ENCODE measurements around the gene SUPT16H.
"Not testable (repeated sequence)": the region's sequence is repeated elsewhere in the genome, so short reads cannot be mapped to it uniquely, and the experiment has no call there.

Gene SUPT16H

GRCh38 chr14:21383848-21384493 lies at the start of gene SUPT16H:
Gene SUPT16H, minus strand, starts transcription at chr14:21384019. Its CDS starts 92 bp downstream, at chr14:21383927.
- in situ Hi-C loops (cut with MboI; ENCODE audit: low sequenced_read_pairs), result no loop called here

DNA sequence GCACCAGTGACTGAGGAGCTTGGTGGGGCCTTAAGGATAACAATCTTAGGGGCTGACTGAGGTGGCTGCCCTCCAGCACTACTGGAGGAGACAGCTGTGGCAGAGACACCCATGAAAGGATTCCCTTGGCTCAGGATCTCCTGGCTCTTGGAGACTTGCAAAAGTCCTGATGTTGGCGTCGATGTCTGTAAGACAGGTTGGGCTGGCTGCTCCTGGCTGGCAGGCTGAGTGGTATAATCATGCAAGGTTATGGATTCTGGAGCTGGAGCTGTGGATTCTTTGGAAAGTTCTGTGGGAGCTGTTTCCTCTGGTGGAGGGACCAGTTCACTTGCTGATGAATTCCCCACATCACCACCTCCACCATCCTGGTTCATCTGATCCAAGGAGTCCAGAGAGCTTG lies 47.3 kb upstream of the SUPT16H start:
- in situ Hi-C loops (cut with MboI; ENCODE audit: low sequenced_read_pairs), result no loop called here

DNA sequence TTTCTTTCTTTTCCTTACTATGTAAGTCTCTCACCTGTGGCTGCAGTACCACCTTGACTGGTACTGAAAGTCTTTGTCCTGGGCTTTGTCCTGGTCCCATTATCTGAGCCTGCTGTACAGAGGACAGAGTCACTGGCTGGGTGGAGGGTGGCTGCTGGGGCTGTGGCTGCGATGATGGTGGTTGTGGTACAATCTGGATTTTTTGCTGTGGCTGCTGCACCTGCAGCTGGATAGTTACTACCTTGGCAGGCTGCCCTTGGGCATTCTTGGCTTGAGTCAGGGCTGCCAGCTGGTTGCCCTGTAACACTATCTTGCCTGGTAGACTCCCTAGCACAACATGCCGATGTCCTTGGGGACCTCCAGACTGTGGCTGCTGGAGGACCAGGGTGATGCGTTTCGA lies 45.1 kb upstream of the SUPT16H start:
- in situ Hi-C loops (cut with MboI; ENCODE audit: low sequenced_read_pairs), result no loop called here

DNA sequence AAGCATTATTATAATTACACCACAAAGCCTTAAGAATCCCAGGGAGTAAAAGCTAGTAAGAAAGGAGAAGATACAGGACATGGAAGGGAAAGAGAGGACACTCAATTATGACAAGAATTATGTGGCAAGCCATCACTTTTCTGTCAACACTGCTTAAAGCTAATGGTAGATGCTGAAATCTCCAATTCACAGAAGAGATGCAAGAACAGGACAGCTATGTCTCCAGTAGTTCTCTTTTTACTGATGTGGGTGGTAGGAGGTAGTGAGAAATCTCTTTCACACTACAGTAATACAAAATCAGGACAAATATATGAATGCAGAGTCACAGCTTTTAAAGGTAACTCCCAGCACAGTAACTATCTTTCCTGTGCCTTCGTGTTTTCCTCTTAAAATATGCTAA lies 42.9 kb upstream of the SUPT16H start:
- in situ Hi-C loops (cut with MboI; ENCODE audit: low sequenced_read_pairs), result no loop called here

DNA sequence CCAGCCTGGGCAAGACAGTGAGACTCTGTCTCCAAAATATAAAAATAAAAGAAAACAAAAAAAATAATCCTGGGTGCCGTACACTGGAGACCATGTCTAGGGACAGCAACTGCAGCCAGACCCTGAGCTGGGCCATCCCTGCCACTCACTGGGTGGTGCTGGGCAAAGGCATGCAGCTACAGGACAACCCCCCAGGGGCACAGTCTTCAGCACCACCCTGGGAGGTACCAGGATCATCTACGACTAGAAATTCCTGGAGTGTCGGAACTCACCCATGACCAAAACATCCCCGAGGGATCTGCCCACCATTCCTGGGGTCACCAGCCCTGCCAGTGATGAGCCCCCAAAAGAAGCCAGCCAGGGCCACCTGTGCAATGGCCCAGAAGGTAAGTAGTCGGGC lies 35.7 kb upstream of the SUPT16H start:
- in situ Hi-C loops (cut with MboI; ENCODE audit: low sequenced_read_pairs), result no loop called here

GRCh38 chr14:21415329-21415728 lies 31.5 kb upstream of the SUPT16H start:
- in situ Hi-C loops (cut with MboI; ENCODE audit: low sequenced_read_pairs), result no loop called here

DNA sequence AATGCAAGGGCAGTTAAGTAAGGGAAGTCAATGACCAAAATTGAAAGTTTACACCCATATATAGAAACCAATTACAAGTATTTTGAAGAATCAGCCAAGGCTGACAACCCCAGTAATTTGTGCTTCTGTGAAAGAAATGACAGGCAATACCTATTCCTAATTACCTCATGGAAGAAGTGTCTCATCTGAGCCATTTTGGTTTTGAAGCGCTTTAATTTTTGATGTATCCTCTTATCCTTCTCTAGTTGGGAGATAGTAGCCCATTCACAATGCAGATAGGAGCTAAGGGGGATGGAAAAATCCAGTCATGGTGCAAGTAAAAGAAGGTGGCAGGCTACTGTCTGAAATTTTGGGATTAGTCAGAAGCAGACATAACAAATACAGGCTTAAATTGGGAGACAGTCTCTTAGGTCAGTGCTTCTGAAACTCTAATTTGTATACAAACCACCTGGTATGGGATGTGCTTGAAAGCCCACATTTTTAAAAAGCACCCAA lies 30.4 kb upstream of the SUPT16H start:
- in situ Hi-C loops (cut with MboI; ENCODE audit: low sequenced_read_pairs), result no loop called here

DNA sequence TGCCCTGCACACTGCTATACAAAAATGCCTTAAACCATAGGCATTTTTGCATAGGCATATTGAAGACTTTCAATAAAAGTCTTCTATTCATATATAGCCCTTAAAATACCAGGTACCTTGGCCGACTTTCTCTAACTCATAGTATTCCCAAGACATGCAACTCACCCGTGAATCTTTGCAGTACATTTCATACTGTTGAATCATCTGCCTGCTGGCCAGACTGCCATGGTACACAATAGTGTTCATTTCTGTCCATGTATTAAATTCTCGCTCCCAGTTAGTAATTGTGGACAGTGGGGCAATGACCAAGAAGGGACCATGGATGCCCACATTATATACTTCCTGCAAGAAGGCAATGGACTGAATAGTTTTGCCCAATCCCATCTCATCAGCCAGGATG lies 24.3 kb upstream of the SUPT16H start:
- in situ Hi-C loops (cut with MboI; ENCODE audit: low sequenced_read_pairs), result no loop called here

- in situ Hi-C loops (cut with MboI; ENCODE audit: low sequenced_read_pairs), result no loop called here
Observed at GRCh38 chr14:21406213-21406612, 22.4 kb upstream of the SUPT16H start.

- in situ Hi-C loops (cut with MboI; ENCODE audit: low sequenced_read_pairs), result no loop called here
Observed at GRCh38 chr14:21405097-21405496, 21.3 kb upstream of the SUPT16H start.

GRCh38 chr14:21399311-21399870 lies 15.6 kb upstream of the SUPT16H start:
- in situ Hi-C loops (cut with MboI; ENCODE audit: low sequenced_read_pairs), result no loop called here

DNA sequence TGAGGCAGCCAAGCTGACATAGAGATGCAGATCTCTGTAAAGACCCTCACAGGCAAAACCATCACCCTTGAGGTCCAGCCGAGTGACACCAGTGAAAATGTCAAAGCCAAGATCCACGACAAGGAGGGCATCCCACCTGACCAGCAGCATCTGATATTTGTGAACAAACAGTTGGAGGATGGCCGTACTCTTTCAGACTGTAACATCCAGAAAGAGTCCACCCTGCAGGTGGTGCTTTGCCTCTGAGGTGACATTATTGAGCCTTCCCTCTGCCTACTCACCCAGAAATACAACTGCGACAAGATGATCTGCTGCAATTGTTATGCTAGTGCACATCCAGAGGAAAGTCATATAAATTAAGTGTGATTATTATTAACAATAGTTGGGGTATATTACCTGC lies 15.1 kb upstream of the SUPT16H start:
- in situ Hi-C loops (cut with MboI; ENCODE audit: low sequenced_read_pairs), result no loop called here

DNA sequence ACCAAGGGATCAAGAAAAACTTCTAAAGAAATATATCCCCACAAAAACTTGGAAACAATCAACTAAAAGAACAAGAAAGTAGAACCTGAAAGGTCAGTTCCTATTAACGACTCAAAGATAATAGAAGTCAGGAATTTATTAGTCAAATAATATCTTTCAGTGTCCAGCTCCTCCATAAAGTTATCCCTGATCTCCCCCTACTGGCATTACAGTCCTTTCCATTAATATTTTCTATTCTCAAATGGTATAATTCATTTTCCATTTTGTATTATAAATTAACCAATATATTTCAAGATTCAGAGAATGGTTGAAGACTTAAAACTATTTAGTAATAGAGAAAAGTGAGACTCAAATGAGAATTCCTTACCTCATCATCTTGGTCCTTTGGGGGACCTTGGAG lies 11.6 kb upstream of the SUPT16H start:
- in situ Hi-C loops (cut with MboI; ENCODE audit: low sequenced_read_pairs), result no loop called here

DNA sequence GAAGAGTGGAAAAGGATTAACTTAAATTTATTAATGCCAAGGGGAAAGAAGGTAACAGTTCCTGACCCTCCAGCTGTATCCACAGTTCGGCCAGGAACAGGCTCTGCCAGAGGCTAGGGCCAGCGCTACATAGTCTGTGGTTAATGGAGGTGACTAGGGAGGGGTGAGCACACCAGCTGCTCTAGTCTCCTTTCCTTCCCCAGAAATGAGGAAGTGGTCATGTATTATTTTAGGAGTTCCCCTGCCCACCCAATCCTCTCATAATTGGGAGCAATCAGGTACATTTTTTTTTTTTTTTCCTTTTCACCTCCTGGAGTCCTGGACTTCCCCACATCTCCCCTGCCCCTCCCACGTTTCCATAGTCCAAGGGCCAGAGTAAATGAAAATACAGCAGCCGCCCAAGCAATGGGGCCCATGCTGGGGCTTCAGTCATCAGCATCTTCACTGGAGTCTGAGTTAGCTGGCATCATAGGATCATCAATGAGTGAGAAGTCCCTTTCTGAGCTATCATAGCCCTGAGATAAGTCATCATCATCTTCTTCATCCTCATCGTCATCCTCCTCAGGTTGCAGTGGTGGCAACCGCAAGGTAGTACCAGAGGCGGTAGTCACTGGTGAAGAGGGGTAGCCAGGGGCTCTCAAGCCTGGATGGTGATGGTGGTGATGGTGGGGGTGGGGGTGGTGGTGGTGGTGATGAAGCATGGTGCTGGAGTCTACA lies 1.5 kb upstream of the SUPT16H start:
- in situ Hi-C loops (cut with MboI; ENCODE audit: low sequenced_read_pairs), result no loop called here

DNA sequence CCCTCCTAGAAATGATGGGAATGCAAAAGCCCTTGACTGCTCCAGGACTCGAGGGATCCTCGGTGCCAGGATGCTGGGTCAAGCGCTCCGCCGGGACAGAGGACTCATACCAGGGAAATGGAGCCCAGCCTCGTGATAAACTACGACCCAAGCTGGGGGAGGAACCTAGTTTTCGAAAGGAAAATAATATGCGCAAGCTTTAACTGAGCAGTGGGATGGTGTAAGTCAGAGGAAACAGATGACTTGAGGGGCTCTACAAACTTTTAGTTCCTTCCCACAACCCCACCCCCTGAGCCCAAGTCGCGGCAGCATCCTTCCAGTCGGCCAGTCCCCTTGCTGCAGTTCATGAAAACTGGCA lies 654 bp upstream of the SUPT16H start:
- in situ Hi-C loops (cut with MboI; ENCODE audit: low sequenced_read_pairs), result no loop called here

DNA sequence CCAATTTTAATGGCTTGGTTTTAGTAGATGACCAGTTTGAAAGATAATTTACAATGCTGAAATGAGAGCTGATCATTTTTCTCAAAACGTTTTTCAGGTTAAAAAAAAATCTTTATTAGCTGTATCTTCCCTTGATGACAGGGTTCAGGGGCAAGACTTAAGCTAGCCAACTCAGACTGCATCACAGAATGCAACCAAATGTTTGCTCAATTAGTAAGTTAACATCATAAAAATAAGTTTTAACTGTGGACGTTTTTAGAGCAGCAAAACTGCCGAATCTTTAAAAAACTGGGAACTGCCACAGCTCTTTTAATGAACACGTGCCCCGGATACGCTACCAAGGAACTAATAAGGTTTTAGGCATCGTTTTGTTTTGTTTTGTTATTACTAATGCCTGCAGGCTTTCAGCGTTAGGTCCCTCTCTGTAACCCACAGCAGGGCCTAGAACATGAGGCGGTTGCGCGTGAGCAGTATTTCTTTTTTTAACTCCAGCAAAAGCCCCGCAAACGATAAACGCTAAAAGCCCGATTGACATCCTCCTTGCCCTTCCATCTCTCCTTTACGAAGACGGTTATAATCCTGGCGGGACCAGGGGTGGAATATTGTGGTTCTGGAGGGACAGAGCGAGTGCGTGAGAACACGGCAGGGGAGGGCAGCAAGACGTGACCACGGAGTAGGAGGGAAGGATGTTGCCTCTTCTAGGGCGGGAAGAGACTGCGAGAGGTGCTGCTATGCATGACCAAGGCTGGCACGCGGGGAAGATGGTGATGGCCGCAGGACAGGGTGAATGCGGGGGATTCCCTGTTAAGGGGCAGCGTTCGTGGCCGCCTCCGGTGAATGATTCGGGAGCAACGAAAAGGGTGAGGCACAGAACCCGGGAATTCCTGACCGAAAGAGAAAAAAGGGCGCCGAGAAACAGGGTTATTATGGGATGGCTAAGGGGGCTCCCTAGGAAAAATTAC lies 652 bp downstream of the SUPT16H start:
- in situ Hi-C loops (cut with MboI; ENCODE audit: low sequenced_read_pairs), result no loop called here

DNA sequence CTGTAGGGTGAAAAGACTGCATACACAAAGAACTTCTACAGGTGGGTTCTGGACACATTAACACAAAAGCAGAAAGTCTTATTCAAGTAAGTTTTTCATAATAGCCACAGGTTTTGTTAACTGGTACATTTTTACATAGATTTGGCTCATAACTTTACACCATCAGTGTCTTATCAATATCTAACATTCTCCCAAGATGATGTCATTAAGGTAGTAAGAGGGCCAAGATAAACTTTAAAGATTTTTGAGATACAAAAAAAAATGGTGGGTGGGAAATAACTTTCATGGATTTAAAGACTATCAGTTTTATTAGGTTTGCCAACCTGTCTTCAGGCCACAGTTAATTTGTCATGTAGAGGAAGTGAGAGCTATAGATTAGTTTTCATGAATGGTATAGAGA lies 1.7 kb downstream of the SUPT16H start:
- in situ Hi-C loops (cut with MboI; ENCODE audit: low sequenced_read_pairs), result no loop called here

DNA sequence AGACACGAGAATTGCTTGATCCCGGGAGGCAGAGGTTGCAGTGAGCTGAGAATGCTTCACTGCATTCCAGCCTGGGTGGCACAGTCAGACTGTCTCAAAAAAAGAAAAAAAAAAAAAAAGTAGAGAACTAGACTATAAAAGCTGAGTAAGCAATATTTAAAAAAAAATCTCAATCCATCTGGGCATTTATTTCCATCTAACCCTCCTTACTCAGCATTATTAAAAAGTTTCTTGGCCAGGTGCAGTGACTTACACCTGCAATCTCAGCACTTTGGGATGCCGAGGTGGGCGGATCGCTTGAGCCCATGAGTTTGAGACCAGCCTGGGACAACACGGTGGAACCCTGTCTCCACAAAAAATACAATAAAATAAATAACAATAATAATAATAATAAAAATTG lies 4.5 kb downstream of the SUPT16H start:
- in situ Hi-C loops (cut with MboI; ENCODE audit: low sequenced_read_pairs), result no loop called here

DNA sequence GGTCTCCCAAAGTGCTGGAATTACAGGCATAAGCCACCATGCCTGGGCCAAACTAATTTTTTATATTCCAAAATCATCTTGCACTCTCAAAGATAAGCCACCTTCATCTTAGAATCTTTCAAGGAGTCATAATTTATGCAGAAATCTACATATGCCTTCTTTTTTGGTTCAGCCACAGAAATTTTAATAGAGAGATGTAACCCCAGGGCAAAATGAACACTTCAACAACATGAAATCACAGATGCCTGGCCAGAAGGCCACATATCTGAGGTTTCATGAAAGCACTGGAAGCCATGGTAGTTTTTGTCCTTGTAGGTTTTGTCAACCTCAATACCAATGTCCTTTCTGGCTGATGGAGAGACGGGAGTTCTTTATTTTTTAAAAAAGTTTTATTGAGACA lies 9.8 kb downstream of the SUPT16H start:
- in situ Hi-C loops (cut with MboI; ENCODE audit: low sequenced_read_pairs), result no loop called here

DNA sequence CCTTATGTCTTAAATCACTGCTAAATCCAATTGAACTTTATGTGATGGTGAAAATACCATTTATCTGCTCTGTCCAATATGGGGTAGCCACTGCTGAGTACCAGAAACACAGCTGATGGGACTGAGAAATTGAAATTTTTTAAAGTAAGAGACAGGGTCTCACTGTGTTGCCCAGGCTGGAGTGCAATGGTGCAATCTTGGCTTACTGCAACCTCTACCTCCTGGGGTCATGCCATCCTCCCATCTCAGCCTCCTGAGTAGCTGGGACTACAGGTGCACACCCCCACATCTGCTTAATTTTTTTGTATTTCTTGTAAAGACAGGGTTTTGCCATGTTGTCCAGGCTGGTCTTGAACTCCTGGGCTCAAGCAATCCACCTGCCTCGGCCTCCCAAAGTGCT lies 11.0 kb downstream of the SUPT16H start:
- in situ Hi-C loops (cut with MboI; ENCODE audit: low sequenced_read_pairs), result not testable (repeated sequence)

All from HL-60/S4 (cell line).